Measurements from ENCODE around the gene ALDH2.
"Not testable (repeated sequence)": the region's sequence is repeated elsewhere in the genome, so short reads cannot be mapped to it uniquely, and the experiment has no call there.

ALDH2 gene

GRCh38 chr12:111829635-111830034 is 62.9 kb downstream of the ALDH2 start:
- DNase-seq = not testable (repeated sequence)

DNA sequence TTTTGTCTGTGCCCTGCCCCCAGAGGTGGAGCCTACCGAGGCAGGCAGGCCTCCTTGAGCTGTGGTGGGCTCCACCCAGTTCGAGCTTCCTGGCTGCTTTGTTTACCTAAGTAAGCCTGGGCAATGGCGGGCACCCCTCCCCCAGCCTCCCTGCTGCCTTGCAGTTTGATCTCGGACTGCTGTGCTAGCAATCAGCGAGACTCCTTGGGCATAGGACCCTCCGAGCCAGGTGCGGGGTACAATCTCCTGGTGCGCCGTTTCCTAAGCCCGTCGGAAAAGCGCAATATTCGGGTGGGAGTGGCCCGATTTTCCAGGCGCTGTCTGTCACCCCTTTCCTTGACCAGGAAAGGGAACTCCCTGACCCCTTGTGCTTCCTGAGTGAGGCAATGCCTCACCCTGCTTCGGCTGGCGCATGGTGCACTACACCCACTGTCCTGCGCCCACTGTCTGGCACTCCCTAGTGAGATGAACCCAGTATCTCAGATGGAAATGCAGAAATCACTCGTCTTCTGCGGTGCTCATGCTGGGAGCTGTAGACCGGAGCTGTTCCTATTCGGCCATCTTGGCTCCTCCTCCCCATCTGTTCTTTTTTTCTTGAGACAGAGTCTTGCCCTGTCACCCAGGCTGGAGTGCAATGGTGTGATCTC is 68.1 kb downstream of the ALDH2 start:
- DNase-seq = not testable (repeated sequence)

DNA sequence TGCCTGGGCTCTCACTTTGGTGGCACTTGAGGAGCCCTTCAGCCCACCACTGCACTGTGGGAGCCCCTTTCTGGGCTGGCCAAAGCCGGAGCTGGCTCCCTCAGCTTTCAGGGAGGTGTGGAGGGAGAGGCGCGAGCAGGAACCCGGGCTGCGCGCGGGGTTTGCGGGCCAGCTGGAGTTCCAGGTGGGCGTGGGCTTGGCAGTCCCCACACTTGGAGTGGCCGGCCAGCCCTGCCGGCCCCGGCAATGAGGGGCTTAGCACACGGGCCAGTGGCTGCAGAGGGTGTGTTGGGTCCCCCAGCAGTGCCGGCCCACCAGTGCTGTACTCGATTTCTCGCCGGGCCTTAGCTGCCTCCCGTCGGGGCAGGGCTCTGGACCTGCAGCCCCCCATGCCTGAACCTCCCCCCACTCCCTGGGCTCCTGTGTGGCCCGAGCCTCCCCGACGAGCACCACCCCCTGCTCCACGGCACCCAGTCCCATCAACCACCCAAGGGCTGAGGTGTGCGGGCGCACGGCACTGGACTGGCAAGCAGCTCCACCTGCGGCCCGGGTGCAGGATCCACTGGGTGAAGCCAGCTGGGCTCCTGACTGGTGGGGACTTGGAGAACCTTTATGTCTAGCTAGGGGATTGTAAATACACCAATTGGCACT is 68.9 kb downstream of the ALDH2 start:
- DNase-seq = not testable (repeated sequence)

DNA sequence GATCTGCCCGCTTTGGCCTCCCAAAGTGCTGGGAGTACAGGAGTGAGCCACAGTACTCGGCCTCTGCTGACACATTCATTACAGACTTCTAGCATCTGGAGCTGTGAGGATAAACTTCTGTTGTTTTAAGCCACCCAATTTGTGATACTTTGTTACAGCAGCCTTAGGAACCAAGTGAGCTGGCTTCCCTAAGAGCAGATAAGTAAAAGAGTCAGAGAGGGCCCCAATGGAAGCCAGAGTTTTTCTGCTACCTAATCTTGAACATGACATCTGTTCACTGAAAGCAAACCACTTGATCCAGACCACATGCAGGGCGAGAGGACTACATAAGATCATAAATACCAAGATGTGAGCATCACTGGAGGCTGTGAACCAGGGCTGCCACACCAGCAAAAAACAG is 71.6 kb downstream of the ALDH2 start:
- DNase-seq = no peak

DNA sequence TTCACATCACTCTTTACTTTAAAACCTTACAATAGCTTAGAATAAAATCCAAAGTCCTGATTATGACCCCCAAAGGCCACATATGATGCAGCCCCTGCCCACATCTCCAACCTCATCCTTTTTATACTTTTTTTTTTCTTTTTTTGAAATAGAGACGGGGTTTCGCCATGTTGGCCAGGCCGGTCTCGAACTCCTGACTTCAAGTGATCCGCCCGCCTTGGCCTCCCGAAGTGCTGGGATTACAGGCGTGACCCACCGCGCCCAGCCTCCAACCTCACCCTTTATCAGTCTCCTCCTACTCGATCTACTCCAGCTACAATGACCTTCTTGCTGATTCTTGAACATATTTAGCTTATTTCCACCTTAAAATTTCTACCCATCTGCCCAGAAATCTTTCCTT is 74.1 kb downstream of the ALDH2 start:
- no peak for DNase-seq

DNA sequence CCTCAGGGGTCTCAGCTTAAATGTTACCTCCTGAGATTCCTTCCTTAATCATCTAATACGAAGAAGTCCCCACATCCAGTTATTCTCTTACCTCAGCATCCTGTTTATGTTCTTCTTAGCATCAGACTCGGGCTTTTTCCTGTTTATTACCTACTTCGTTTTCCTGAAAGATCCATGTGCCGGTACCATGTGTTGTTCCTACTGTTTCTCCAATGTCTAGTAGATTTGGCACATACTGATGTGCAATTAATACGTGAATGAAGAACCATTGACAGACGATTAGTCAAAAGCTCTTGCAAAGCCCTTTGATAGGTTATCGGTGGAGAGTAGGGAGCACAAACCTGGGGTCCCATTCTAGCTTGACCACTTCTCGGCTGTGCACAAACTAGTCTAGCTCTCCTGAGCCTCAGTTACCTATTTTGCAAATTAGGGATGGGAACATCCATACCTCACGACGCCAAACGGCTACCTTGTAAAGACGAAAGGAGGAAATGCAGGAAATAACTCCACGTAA is 74.6 kb downstream of the ALDH2 start:
- no peak for DNase-seq

GRCh38 chr12:111841750-111842555 is 75.2 kb downstream of the ALDH2 start, which contains the start of gene MAPKAPK5:
MAPKAPK5 (plus strand) TSS chr12:111842228; CDS start chr12:111842734, 506 bp downstream.
- DNase-seq = peak; percentile 72

GRCh38 chr12:111842556-111843396 is 76.0 kb downstream of the ALDH2 start:
- no peak for DNase-seq

- no peak for DNase-seq
These were observed 79.3 kb downstream of the ALDH2 start for GRCh38 chr12:111846016-111846415.

- no peak for DNase-seq
These were observed 83.8 kb downstream of the ALDH2 start for GRCh38 chr12:111850526-111850925.

GRCh38 chr12:111858186-111858585 is 91.5 kb downstream of the ALDH2 start:
- DNase-seq = no peak

- no peak for DNase-seq
These were observed 92.0 kb downstream of the ALDH2 start for GRCh38 chr12:111858778-111859177.

DNA sequence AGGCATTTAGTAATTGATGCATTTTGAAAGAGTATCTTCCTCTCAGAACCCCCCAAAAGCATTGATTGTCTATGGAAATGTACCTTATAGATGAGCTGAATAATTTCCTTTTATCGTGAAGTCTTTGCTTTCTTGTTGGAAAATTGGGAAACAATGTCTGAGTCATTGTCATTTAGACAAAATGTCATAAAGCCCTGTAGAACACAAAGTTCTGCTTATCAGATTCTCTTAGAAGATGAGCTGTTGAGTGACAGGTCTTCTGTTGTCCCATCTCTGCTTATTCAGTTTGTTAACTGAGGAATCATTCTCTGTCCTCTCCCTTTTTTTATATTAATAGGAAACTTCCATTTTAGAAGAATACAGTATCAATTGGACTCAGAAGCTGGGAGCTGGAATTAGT is 98.2 kb downstream of the ALDH2 start:
- no peak for DNase-seq

Measured in SHP77 treated with DMSO at 0.1 percent for 48 hours (cell line).